ENCODE measurements around the gene ANKRD12.
A peak's percentile ranks its signal among the peaks of the same experiment; 100 is the strongest.

The ANKRD12 gene

DNA sequence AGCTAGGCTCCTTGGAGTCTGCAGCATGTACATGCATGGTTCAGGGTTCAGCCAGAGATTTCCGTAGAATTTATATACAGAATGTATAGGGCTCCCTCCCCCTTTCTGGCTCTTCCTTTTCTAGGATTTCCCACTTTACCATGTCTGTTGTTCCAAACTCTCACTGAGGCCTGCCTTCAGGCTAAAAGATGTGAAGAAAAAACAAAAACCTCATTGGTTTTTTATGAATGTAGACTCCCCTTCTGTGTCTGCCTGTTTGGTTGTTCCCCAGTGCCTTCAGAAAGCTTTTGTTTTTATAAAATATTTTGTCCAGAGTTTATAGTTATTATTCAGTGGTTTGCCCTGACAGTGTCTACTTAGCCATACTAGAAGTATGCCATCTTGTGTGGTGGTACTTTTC lies 30.5 kb upstream of the ANKRD12 start:
- no peak for DNase-seq (ENCODE audit: low read depth in 2 of 2)

- DNase-seq (ENCODE audit: low read depth in 2 of 2) = no peak
These were observed 29.6 kb upstream of the ANKRD12 start for GRCh38 chr18:9106800-9107584.

DNA sequence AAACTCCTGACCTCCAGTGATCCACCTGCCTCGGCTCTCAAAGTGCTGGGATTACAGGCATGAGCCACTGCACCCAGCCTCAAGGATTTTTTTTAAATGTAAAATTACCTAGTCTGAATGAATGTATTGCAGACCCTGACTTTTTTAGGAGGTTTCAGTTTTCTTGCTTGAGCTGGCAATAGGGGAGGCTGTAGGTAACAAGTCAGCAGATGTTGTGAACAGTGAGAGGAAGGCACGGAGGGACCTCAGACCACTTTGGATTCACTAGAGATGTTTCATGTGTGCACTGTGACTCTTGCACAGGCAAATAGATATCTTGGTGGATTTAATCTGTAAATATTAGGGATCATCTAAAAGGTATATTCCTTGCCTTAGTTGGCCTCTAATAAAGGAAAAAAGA lies 27.7 kb upstream of the ANKRD12 start:
- no peak for DNase-seq (ENCODE audit: low read depth in 2 of 2)

DNA sequence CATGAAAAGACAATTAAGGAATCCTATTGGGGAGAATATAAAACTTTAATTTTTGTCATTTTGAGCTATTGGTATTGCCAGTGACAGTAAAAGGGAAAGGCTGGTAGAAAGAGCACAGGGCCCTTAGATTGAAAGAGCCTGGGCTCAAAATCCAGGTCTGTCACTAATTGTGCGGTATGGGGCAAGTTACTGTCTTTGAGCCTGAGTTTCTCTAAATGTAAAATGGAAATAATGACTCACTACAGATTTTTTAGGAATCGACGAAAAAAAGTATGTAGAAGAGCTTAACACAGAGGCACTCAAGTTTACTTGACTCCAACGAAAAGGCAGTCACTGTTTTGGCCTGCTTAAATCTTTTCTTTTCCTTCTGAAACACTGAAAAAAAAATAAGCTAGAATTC lies 27.1 kb upstream of the ANKRD12 start:
- DNase-seq (ENCODE audit: low read depth in 2 of 2) = no peak

DNA sequence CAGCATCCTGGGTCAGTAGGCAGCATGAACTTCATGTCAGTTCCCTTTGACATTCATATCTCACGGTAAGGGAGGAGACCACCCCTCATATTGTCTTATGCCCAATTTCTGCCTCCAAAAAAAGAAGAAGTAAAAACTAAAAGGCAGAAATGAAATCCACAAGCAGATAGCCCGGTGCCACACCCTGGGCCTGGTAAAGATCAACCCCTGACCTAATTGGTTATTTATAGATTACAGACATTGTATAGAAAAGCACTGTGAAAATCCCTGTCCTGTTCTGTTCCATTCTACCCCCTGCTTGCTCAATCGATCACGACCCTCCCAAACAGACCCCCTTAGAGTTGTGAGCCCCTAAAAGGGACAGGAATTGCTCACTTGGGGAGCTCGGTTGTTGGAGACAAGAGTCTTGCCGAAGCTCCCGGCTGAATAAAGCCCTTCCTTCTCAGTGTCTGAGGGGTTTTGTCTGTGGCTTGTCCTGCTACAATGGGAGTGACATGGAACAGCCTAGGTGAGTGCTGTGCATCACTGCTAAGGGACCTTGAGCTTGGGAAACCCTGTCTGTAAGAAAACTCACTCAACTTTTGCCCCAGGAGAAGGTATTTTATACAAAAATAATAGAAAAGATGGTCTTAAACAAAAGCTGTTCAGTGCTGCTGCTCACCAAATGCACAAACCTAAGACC lies 23.0 kb upstream of the ANKRD12 start:
- no peak for DNase-seq (ENCODE audit: low read depth in 2 of 2)

DNA sequence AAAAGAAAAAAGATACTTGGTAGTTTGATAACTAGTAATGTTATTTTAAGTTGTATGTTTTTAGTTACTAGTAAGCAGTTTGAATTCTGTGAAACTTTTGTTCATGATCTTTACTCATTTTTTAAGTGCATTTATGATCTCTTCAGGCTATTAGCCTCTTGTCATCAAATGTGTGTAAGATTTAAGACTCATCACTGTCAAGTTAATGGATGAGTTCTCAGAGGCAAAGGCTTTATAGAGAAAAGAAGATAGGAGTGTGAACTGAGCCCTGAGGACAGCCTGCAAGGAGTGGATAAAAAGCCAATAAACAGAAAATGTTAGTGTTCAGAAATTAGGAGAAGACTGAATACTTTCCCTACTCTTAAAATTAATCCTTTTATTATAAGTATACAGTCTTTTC lies 20.6 kb upstream of the ANKRD12 start:
- no peak for DNase-seq (ENCODE audit: low read depth in 2 of 2)

GRCh38 chr18:9117980-9118841 lies 18.4 kb upstream of the ANKRD12 start:
- DNase-seq (ENCODE audit: low read depth in 2 of 2) = no peak

DNA sequence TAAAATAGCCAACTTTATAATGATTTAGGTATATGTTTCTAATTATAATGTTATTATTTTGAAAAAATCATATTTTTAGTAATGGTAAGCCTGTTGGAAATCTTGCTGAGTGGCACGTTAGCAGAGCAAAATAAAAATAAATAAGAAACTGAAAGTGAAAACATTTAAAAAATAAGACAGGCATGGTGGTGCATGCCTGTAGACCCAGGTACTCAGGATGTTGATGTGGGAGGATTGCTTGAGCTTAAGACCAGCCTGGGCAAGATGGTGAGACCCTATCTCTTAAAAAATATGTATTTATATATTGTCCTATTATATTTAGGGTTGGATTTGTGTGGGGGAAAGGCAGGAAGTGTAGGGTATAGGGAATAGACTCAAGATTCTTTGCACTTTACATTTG lies 15.8 kb upstream of the ANKRD12 start:
- DNase-seq (ENCODE audit: low read depth in 2 of 2) = no peak

GRCh38 chr18:9123520-9123919 lies 13.1 kb upstream of the ANKRD12 start:
- no peak for DNase-seq (ENCODE audit: low read depth in 2 of 2)

GRCh38 chr18:9124824-9125223 lies 11.8 kb upstream of the ANKRD12 start:
- DNase-seq (ENCODE audit: low read depth in 2 of 2) = no peak

- DNase-seq (ENCODE audit: low read depth in 2 of 2) = no peak
These were observed 10.2 kb upstream of the ANKRD12 start for GRCh38 chr18:9126337-9126736.

DNA sequence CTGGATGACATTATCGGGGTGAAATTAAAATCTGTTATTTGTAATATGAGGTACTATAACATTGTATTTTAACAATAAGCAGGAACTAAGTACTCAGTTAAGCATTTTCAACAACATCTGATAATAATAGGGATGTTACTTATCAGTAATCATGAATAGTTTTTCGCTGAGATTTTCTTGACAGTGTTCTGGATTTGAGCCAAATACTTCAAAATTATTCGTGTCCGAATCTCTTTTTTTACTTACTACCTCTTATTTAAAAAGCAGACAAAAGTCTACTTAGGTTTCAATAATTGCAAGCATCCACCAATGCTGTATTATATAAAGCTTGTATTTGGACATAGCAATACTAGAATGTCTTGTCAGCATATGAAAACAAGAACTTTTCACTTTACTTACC lies 6.4 kb upstream of the ANKRD12 start:
- no peak for DNase-seq (ENCODE audit: low read depth in 2 of 2)

DNA sequence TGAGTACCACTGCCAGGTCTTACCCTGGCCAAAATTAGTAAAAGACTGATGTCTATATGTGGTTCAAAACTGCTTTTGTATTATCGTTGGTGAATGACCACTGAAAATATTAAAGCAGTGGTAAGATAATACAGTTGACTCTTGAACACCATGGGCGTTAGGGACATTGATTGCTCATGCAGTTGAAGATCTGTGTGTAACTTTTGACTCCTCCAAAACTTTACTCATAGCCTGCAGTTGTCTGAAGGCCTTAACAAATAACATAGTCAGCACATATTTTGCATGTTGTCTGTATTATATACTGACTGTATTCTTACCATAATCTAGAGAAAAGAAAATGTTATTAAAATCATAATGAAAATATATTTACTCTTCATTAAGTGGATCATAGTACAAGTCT lies 5.8 kb upstream of the ANKRD12 start:
- no peak for DNase-seq (ENCODE audit: low read depth in 2 of 2)

- no peak for DNase-seq (ENCODE audit: low read depth in 2 of 2)
These were observed 4.0 kb upstream of the ANKRD12 start for GRCh38 chr18:9132628-9133027.

- DNase-seq (ENCODE audit: low read depth in 2 of 2) = no peak
These were observed 3.4 kb upstream of the ANKRD12 start for GRCh38 chr18:9133225-9133624.

GRCh38 chr18:9135081-9135911 lies 1.3 kb upstream of the ANKRD12 start:
- no peak for DNase-seq (ENCODE audit: low read depth in 2 of 2)

GRCh38 chr18:9135912-9136314 lies 668 bp upstream of the ANKRD12 start:
- peak in 1 of 2 donors; percentile 11 for DNase-seq (ENCODE audit: low read depth in 2 of 2)

DNA sequence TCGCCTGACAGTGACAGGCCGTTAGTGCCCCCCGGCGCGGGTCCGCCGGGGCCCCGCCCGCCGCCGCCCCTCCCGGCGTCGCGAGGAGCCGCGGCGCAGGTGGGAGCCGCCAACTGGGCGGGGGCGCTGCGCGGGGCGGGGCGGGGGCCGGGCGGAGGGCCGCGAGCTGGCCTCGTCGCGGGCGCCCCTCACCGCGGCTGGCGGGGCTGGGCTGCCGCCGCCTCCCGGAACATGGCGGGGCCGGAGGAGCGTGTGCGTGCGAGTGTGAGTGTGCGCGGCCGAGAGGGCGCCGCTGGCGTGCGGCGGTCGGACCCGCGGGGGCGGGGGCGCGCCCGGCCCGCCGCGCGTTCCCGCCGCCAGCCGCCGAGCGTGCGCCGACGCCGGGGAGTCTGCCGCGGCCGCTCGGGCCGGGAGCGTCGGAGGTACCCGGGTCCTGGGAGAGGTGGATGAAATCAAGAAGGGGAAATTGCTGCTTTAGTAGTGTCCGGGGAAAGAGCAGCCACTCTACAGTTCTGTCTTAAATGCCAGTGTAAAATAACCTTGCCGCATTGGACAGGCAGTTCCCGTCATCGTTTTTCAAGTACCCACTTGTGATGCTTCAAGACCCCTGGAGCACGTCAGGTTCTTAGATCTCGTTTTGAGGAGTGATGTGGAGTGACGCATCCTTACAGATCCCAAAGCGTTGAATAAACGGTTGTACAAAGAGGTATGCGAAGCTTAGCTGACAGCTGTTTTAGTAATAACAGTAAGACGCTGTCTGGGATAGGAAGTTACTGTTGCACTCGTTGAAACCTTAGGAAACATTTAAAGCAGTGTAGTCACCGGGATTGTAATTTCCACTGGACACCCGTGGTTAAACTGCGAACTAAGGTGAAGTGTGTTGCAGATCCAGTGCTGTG lies 836 bp downstream of the ANKRD12 start:
- DNase-seq (ENCODE audit: low read depth in 2 of 2) = peak; percentile 18 to 53

- DNase-seq (ENCODE audit: low read depth in 2 of 2) = no peak
These were observed 2.9 kb downstream of the ANKRD12 start for GRCh38 chr18:9139400-9140039.

DNA sequence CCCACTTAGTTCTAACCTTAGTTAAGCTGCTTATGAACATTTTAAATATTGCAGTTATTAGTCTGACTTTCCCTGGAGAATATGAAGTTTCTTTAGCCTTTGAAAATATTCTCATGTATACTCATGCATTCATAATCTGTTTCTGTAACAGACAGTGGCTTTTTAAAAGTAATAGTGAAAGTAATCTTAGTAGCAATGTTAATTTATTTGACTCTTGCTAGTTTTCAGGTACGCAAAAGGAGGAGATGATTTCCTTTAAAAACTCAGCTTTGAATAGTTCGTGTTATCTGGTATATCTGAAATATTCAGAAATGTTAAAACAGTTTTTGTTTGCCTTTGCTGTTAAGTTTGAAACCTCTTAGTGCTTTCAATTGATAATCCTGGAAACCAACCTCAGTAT lies 3.8 kb downstream of the ANKRD12 start:
- no peak for DNase-seq (ENCODE audit: low read depth in 2 of 2)

All from stimulated activated CD8-positive, alpha-beta memory T cell treated with anti-CD3 and anti-CD28 coated beads, Interleukin-15, amount 100 ng/mL, for 4 hours (primary cell).